GM23338 (cell line): ENCODE measurements around the gene CDH23. TPM values are rescaled to one million over a fixed set of nuclear protein-coding genes. Genes with fewer than 3 reads are reported as not detected.

Experiments
- ATAC-seq: fragments of 200-7000 bp; cut with Tn5 transposase; 3 replicates; pipeline ENCODE4 v1.9.1; 2020
- DNase-seq: peaks from one replicate; pipeline ENCODE4 v3.0.0-alpha.2; 2015; ENCODE audit warnings: low spot score
- H2AFZ ChIP-seq: fragments of 200-600 bp; sonication (generic); 2 replicates; pipeline ENCODE4 v1.8.0; 2016; ENCODE audit warnings: antibody characterized with exemption, mild to moderate bottlenecking, moderate library complexity
- H3F3A ChIP-seq: fragments of 200-600 bp; sonication (generic); replicated peaks from 2 replicates; pipeline ENCODE4 v1.8.0; 2017; ENCODE audit warnings: antibody characterized with exemption, mixed run types, low read depth
- H3K27ac ChIP-seq: fragments of 200-600 bp; sonication (generic); 2 replicates; pipeline ENCODE4 v1.6.1; 2016; ENCODE audit warnings: low read depth
- H3K27me3 ChIP-seq: fragments of 200-600 bp; sonication (generic); 2 replicates; pipeline ENCODE4 v1.8.0; 2016; ENCODE audit warnings: mild to moderate bottlenecking, mixed run types, moderate library complexity; ENCODE audit not compliant: insufficient read depth
- H3K36me3 ChIP-seq: fragments of 200-600 bp; sonication (generic); 2 replicates; pipeline ENCODE4 v1.8.0; 2016; ENCODE audit warnings: mild to moderate bottlenecking; ENCODE audit not compliant: insufficient read depth
- H3K4me1 ChIP-seq: fragments of 200-600 bp; sonication (generic); 2 replicates; pipeline ENCODE4 v1.8.0; 2016; ENCODE audit warnings: mild to moderate bottlenecking, moderate library complexity; ENCODE audit not compliant: insufficient read depth
- H3K4me2 ChIP-seq: fragments of 200-600 bp; sonication (generic); 2 replicates; pipeline ENCODE4 v1.7.1; 2017; ENCODE audit warnings: mixed run types
- H3K4me3 ChIP-seq: fragments of 200-600 bp; sonication (generic); 2 replicates; pipeline ENCODE4 v1.6.1; 2016; ENCODE audit warnings: mixed run types
- H3K79me2 ChIP-seq: fragments of 200-600 bp; sonication (generic); replicated peaks from 2 replicates; pipeline ENCODE4 v1.8.0; 2017; ENCODE audit warnings: mild to moderate bottlenecking; ENCODE audit not compliant: insufficient read depth
- H3K9me2 ChIP-seq: fragments of 200-600 bp; sonication (generic); 2 replicates; pipeline ENCODE4 v1.8.0; 2017; ENCODE audit not compliant: insufficient read depth
- H4K20me1 ChIP-seq: fragments of 200-600 bp; sonication (generic); replicated peaks from 2 replicates; pipeline ENCODE4 v1.8.0; 2017; ENCODE audit warnings: mild to moderate bottlenecking; ENCODE audit not compliant: insufficient read depth
- H3K27ac Mint-ChIP-seq: 2 replicates; pipeline ENCODE4 v1.8.0; 2020; ENCODE audit warnings: inconsistent platforms, mild to moderate bottlenecking, moderate library complexity, mixed read lengths
- H3K27me3 Mint-ChIP-seq: 3 replicates; pipeline ENCODE4 v1.8.0; 2022; ENCODE audit warnings: low read depth, mild to moderate bottlenecking, moderate library complexity, mixed read lengths, inconsistent platforms; ENCODE audit not compliant: insufficient read depth, poor library complexity
- H3K36me3 Mint-ChIP-seq: 3 replicates; pipeline ENCODE4 v1.8.0; 2021; ENCODE audit warnings: low read depth, mild to moderate bottlenecking, inconsistent platforms, moderate library complexity, mixed read lengths
- H3K4me1 Mint-ChIP-seq: 3 replicates; pipeline ENCODE4 v1.8.0; 2020; ENCODE audit warnings: mild to moderate bottlenecking, inconsistent platforms, mixed read lengths
- H3K4me3 Mint-ChIP-seq: 3 replicates; pipeline ENCODE4 v1.8.0; 2021; ENCODE audit warnings: moderate library complexity, mild to moderate bottlenecking, inconsistent platforms, mixed read lengths
- H3K9me3 Mint-ChIP-seq: 3 replicates; pipeline ENCODE4 v1.8.0; 2020; ENCODE audit warnings: moderate library complexity, mild to moderate bottlenecking, inconsistent platforms, mixed read lengths
- EZH2phosphoT487 ChIP-seq: fragments of 200-600 bp; sonication (generic); IDR thresholded peaks from one replicate; pipeline ENCODE4 v1.8.1; 2018; ENCODE audit warnings: antibody characterized with exemption; ENCODE audit not compliant: unreplicated experiment
- ZNF331 ChIP-seq: fragments of 250-450 bp; sonication (Bioruptor Pico); IDR thresholded peaks from 2 replicates; pipeline ENCODE4 v1.5.0; 2020; ENCODE audit warnings: low read depth, mild to moderate bottlenecking, moderate library complexity
- polyA plus RNA-seq: library from polyadenylated mRNA; unstranded; fragments of >200 nt; fragmentation: Nextera tagmentation; extraction: Ambion mirVana; gene quantifications from 2 replicates; pipeline ENCODE4 v1.2.1, GENCODE V29; 2016
- total RNA-seq: library from RNA; depleted of rRNA; stranded (reverse); fragments of >200 nt; shearing (Covaris generic); gene quantifications from 2 replicates; pipeline ENCODE4 v1.2.3, GENCODE V29; 2014
- TF ChIP-seq, protein P1 (sequence below): fragments of 250-450 bp; sonication (Bioruptor Pico); IDR thresholded peaks from 2 replicates; pipeline ENCODE4 v1.5.0; 2020; ENCODE audit warnings: mild to moderate bottlenecking, moderate library complexity
- TF ChIP-seq, protein P2 (sequence below): IDR thresholded peaks from one replicate; pipeline ENCODE4 v1.6.1; 2018; ENCODE audit warnings: antibody characterized with exemption; ENCODE audit not compliant: unreplicated experiment

CDH23 gene
- total and polyA plus RNA-seq, 2 experiments from 2014 or later = 0.95 to 4.3 TPM

DNA sequence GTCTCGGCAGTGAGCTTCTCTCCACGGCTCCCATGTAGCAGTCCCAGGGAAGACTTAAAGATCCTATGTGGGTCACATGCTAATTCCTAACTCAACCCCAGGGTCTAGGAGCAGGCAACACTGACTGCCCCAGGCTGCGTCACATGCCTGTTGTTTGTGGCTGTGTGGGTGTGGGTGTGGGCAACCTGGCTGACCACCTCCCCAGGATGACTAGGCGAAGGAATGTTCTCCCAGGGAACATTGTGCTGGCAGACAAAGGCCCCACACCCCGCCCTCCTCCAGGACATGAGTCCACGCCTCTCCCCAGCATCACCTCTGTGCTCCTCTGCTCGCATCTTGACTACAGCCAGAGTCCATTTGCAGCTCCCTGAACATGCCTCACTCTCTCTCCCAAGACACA, 47.3 kb upstream of the CDH23 start (continued):
- TF ChIP-seq, protein P1, sequence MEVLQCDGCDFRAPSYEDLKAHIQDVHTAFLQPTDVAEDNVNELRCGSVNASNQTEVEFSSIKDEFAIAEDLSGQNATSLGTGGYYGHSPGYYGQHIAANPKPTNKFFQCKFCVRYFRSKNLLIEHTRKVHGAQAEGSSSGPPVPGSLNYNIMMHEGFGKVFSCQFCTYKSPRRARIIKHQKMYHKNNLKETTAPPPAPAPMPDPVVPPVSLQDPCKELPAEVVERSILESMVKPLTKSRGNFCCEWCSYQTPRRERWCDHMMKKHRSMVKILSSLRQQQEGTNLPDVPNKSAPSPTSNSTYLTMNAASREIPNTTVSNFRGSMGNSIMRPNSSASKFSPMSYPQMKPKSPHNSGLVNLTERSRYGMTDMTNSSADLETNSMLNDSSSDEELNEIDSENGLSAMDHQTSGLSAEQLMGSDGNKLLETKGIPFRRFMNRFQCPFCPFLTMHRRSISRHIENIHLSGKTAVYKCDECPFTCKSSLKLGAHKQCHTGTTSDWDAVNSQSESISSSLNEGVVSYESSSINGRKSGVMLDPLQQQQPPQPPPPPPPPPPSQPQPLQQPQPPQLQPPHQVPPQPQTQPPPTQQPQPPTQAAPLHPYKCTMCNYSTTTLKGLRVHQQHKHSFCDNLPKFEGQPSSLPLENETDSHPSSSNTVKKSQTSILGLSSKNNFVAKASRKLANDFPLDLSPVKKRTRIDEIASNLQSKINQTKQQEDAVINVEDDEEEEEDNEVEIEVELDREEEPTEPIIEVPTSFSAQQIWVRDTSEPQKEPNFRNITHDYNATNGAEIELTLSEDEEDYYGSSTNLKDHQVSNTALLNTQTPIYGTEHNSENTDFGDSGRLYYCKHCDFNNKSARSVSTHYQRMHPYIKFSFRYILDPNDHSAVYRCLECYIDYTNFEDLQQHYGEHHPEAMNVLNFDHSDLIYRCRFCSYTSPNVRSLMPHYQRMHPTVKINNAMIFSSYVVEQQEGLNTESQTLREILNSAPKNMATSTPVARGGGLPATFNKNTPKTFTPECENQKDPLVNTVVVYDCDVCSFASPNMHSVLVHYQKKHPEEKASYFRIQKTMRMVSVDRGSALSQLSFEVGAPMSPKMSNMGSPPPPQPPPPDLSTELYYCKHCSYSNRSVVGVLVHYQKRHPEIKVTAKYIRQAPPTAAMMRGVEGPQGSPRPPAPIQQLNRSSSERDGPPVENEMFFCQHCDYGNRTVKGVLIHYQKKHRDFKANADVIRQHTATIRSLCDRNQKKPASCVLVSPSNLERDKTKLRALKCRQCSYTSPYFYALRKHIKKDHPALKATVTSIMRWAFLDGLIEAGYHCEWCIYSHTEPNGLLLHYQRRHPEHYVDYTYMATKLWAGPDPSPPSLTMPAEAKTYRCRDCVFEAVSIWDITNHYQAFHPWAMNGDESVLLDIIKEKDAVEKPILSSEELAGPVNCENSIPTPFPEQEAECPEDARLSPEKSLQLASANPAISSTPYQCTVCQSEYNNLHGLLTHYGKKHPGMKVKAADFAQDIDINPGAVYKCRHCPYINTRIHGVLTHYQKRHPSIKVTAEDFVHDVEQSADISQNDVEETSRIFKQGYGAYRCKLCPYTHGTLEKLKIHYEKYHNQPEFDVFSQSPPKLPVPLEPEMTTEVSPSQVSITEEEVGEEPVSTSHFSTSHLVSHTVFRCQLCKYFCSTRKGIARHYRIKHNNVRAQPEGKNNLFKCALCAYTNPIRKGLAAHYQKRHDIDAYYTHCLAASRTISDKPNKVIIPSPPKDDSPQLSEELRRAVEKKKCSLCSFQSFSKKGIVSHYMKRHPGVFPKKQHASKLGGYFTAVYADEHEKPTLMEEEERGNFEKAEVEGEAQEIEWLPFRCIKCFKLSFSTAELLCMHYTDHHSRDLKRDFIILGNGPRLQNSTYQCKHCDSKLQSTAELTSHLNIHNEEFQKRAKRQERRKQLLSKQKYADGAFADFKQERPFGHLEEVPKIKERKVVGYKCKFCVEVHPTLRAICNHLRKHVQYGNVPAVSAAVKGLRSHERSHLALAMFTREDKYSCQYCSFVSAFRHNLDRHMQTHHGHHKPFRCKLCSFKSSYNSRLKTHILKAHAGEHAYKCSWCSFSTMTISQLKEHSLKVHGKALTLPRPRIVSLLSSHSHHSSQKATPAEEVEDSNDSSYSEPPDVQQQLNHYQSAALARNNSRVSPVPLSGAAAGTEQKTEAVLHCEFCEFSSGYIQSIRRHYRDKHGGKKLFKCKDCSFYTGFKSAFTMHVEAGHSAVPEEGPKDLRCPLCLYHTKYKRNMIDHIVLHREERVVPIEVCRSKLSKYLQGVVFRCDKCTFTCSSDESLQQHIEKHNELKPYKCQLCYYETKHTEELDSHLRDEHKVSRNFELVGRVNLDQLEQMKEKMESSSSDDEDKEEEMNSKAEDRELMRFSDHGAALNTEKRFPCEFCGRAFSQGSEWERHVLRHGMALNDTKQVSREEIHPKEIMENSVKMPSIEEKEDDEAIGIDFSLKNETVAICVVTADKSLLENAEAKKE (CRISPR knock-in tag) = no peak
- no peak for TF ChIP-seq EZH2phosphoT487

DNA sequence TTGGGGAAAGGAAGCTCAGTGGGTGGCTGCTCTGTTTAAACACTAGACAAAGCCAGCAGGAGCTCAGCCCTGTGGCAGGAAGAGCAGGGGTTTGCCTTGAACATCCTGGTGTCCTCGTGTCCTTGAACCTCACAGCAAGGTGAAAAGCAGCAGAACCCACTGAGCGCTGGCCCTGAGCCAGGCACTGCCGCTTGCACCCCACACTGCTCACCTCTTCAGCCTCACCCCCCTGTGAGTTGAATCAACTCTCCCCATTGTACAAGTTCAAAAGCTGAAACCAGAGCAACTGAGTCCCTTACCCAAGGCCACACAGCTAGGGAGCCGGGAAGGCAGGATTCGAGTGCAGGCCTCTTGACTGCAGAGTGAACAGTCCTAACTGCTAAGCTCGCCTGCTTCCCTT, 45.6 kb upstream of the CDH23 start:
- Mint-ChIP-seq H3K4me3 (no peak overlapping the region), H3K9me3 (no peaks in the 10 kb centered on the region), H3K27ac (no peak overlapping the region), H3K4me1 (peaks cover 17% of the 10 kb centered on the region), H3K36me3 (peaks cover 6% of the 10 kb centered on the region; the same call in 1 of the 3 replicates), H3K27me3 (peaks cover 7% of the 10 kb centered on the region)
- DNase-seq = no peak
- Histone ChIP-seq H3K4me3 (no peak overlapping the region), H3K4me2 (no peak overlapping the region), H3F3A (no peaks in the 10 kb centered on the region), H4K20me1 (no peaks in the 10 kb centered on the region), H3K36me3 (no peaks in the 10 kb centered on the region), H2AFZ (no peak overlapping the region), H3K27me3 (no peaks in the 10 kb centered on the region), H3K79me2 (no peaks in the 10 kb centered on the region), H3K9me2 (no peaks in the 10 kb centered on the region), H3K27ac (no peak overlapping the region), H3K4me1 (0 out of 2 replicates have a peak, but pooled peaks cover 4% of the 10 kb centered on the region)
- no peak for ATAC-seq
- TF ChIP-seq, protein P1 (CRISPR knock-in tag) = no peak
- TF ChIP-seq, protein P2, sequence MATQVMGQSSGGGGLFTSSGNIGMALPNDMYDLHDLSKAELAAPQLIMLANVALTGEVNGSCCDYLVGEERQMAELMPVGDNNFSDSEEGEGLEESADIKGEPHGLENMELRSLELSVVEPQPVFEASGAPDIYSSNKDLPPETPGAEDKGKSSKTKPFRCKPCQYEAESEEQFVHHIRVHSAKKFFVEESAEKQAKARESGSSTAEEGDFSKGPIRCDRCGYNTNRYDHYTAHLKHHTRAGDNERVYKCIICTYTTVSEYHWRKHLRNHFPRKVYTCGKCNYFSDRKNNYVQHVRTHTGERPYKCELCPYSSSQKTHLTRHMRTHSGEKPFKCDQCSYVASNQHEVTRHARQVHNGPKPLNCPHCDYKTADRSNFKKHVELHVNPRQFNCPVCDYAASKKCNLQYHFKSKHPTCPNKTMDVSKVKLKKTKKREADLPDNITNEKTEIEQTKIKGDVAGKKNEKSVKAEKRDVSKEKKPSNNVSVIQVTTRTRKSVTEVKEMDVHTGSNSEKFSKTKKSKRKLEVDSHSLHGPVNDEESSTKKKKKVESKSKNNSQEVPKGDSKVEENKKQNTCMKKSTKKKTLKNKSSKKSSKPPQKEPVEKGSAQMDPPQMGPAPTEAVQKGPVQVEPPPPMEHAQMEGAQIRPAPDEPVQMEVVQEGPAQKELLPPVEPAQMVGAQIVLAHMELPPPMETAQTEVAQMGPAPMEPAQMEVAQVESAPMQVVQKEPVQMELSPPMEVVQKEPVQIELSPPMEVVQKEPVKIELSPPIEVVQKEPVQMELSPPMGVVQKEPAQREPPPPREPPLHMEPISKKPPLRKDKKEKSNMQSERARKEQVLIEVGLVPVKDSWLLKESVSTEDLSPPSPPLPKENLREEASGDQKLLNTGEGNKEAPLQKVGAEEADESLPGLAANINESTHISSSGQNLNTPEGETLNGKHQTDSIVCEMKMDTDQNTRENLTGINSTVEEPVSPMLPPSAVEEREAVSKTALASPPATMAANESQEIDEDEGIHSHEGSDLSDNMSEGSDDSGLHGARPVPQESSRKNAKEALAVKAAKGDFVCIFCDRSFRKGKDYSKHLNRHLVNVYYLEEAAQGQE = no peak
- TF ChIP-seq ZNF331 (CRISPR knock-in tag) (no peak), EZH2phosphoT487 (no peak)
